ENCODE measurements around the gene ANKRD66. TPM values are rescaled to one million over a fixed set of nuclear protein-coding genes. Genes with fewer than 3 reads are reported as not detected.

The ANKRD66 gene
- polyA plus RNA-seq, 1 donor (not counting 4 experiments of a cell fraction or from before 2014, with no cell fraction given), result not detected

GRCh38 chr6:46757214-46757596, 10.5 kb downstream of the ANKRD66 start:
- Histone ChIP-seq H4K20me1 (ENCODE audit: control insufficient read depth, extremely low read depth, insufficient read depth, low read length) (no peaks in the 10 kb centered on the region), H3K9me1 (ENCODE audit: control insufficient read depth, extremely low read depth, insufficient read depth, low read length) (no peaks in the 10 kb centered on the region), H3K4me1 (ENCODE audit: control insufficient read depth, extremely low read depth, insufficient read depth, low read length) (no peaks in the 10 kb centered on the region), H3K9me3 (ENCODE audit: control insufficient read depth, low read depth, low read length) (no peaks in the 10 kb centered on the region), H3K27me3 (ENCODE audit: control insufficient read depth, extremely low read depth, insufficient read depth, low read length) (no peaks in the 10 kb centered on the region), H3K36me3 (ENCODE audit: control insufficient read depth in 2 of 2, extremely low read depth in 1 of 2, insufficient read depth in 2 of 2, low read length in 2 of 2) (no peaks in the 10 kb centered on the region), H3K27ac (ENCODE audit: control insufficient read depth, insufficient read depth, low read length) (no peak overlapping the region), H3K4me2 (ENCODE audit: control insufficient read depth, extremely low read depth, insufficient read depth, low read depth, low read length) (no peak overlapping the region), H3K4me3 (ENCODE audit: control insufficient read depth in 2 of 3, extremely low read depth in 1 of 3, insufficient read depth in 2 of 3, low read depth in 1 of 3, low read length in 3 of 3) (no peak overlapping the region), H3K9ac (ENCODE audit: control insufficient read depth, extremely low read depth, insufficient read depth, low read length) (no peak overlapping the region), H2AFZ (ENCODE audit: control insufficient read depth, low read length) (no peak overlapping the region), H3K79me2 (ENCODE audit: control insufficient read depth, insufficient read depth, low read length) (no peaks in the 10 kb centered on the region)
- TF ChIP-seq EZH2 (IDR thresholded peaks at IDR 0.05; ENCODE audit: low read length), result no peak
- dilution Hi-C loops (cut with MboI; ENCODE audit: extremely low pct_ligation_motif_present, low sequenced_read_pairs), result no loop called here
- FAIRE-seq, result no peak
- no peak for DNase-seq (ENCODE audit: low read depth, low spot score)

- dilution Hi-C loops (cut with MboI; ENCODE audit: extremely low pct_ligation_motif_present, low sequenced_read_pairs), result no loop called here
- Histone ChIP-seq H3K4me1 (ENCODE audit: control insufficient read depth, extremely low read depth, insufficient read depth, low read length) (no peaks in the 10 kb centered on the region), H3K36me3 (ENCODE audit: control insufficient read depth in 2 of 2, extremely low read depth in 1 of 2, insufficient read depth in 2 of 2, low read length in 2 of 2) (no peaks in the 10 kb centered on the region), H3K9me1 (ENCODE audit: control insufficient read depth, extremely low read depth, insufficient read depth, low read length) (no peaks in the 10 kb centered on the region), H2AFZ (ENCODE audit: control insufficient read depth, low read length) (no peak overlapping the region), H4K20me1 (ENCODE audit: control insufficient read depth, extremely low read depth, insufficient read depth, low read length) (no peaks in the 10 kb centered on the region), H3K27ac (ENCODE audit: control insufficient read depth, insufficient read depth, low read length) (no peak overlapping the region), H3K4me3 (ENCODE audit: control insufficient read depth in 2 of 3, extremely low read depth in 1 of 3, insufficient read depth in 2 of 3, low read depth in 1 of 3, low read length in 3 of 3) (no peak overlapping the region), H3K9ac (ENCODE audit: control insufficient read depth, extremely low read depth, insufficient read depth, low read length) (no peak overlapping the region), H3K4me2 (ENCODE audit: control insufficient read depth, extremely low read depth, insufficient read depth, low read depth, low read length) (no peak overlapping the region), H3K79me2 (ENCODE audit: control insufficient read depth, insufficient read depth, low read length) (no peaks in the 10 kb centered on the region), H3K27me3 (ENCODE audit: control insufficient read depth, extremely low read depth, insufficient read depth, low read length) (no peaks in the 10 kb centered on the region), H3K9me3 (ENCODE audit: control insufficient read depth, low read depth, low read length) (no peaks in the 10 kb centered on the region)
- no peak for TF ChIP-seq EZH2 (IDR thresholded peaks at IDR 0.05; ENCODE audit: low read length)
- FAIRE-seq, result no peak
- no peak for DNase-seq (ENCODE audit: low read depth, low spot score)
Measured at GRCh38 chr6:46758960-46759753, 12.4 kb downstream of the ANKRD66 start.

- Histone ChIP-seq H3K9ac (ENCODE audit: control insufficient read depth, extremely low read depth, insufficient read depth, low read length) (no peak overlapping the region), H3K4me1 (ENCODE audit: control insufficient read depth, extremely low read depth, insufficient read depth, low read length) (no peaks in the 10 kb centered on the region), H3K36me3 (ENCODE audit: control insufficient read depth in 2 of 2, extremely low read depth in 1 of 2, insufficient read depth in 2 of 2, low read length in 2 of 2) (no peaks in the 10 kb centered on the region), H4K20me1 (ENCODE audit: control insufficient read depth, extremely low read depth, insufficient read depth, low read length) (no peaks in the 10 kb centered on the region), H3K79me2 (ENCODE audit: control insufficient read depth, insufficient read depth, low read length) (no peaks in the 10 kb centered on the region), H3K9me1 (ENCODE audit: control insufficient read depth, extremely low read depth, insufficient read depth, low read length) (no peaks in the 10 kb centered on the region), H3K4me3 (ENCODE audit: control insufficient read depth in 2 of 3, extremely low read depth in 1 of 3, insufficient read depth in 2 of 3, low read depth in 1 of 3, low read length in 3 of 3) (no peak overlapping the region), H3K27ac (ENCODE audit: control insufficient read depth, insufficient read depth, low read length) (no peak overlapping the region), H2AFZ (ENCODE audit: control insufficient read depth, low read length) (no peak overlapping the region), H3K27me3 (ENCODE audit: control insufficient read depth, extremely low read depth, insufficient read depth, low read length) (no peaks in the 10 kb centered on the region), H3K4me2 (ENCODE audit: control insufficient read depth, extremely low read depth, insufficient read depth, low read depth, low read length) (no peak overlapping the region), H3K9me3 (ENCODE audit: control insufficient read depth, low read depth, low read length) (no peaks in the 10 kb centered on the region)
- no peak for DNase-seq (ENCODE audit: low read depth, low spot score)
- TF ChIP-seq CTCF (optimal IDR thresholded peaks at IDR 0.05 in 1 of 3, IDR thresholded peaks at IDR 0.05 in 1 of 3, conservative IDR thresholded peaks at IDR 0.05 in 1 of 3; ENCODE audit: extremely low read depth in 1 of 3, insufficient read depth in 2 of 3, low read length in 3 of 3), result no peak
- TF ChIP-seq EZH2 (IDR thresholded peaks at IDR 0.05; ENCODE audit: low read length), result no peak
- FAIRE-seq, result no peak
- dilution Hi-C loops (cut with MboI; ENCODE audit: extremely low pct_ligation_motif_present, low sequenced_read_pairs), result no loop called here
Measured at GRCh38 chr6:46760925-46761324, 14.2 kb downstream of the ANKRD66 start.

All from keratinocyte (primary cell).